ENCODE results near the gene CADM3. TPM values are rescaled to one million over a fixed set of nuclear protein-coding genes. Genes with fewer than 3 reads are reported as not detected.
A peak's percentile ranks its signal among the peaks of the same experiment; 100 is the strongest.

The CADM3 gene, protein sequence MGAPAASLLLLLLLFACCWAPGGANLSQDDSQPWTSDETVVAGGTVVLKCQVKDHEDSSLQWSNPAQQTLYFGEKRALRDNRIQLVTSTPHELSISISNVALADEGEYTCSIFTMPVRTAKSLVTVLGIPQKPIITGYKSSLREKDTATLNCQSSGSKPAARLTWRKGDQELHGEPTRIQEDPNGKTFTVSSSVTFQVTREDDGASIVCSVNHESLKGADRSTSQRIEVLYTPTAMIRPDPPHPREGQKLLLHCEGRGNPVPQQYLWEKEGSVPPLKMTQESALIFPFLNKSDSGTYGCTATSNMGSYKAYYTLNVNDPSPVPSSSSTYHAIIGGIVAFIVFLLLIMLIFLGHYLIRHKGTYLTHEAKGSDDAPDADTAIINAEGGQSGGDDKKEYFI
- total RNA-seq (ENCODE audit: low replicate concordance) = 6.0 TPM in 1 of 2 replicates, not detected in the other

DNA sequence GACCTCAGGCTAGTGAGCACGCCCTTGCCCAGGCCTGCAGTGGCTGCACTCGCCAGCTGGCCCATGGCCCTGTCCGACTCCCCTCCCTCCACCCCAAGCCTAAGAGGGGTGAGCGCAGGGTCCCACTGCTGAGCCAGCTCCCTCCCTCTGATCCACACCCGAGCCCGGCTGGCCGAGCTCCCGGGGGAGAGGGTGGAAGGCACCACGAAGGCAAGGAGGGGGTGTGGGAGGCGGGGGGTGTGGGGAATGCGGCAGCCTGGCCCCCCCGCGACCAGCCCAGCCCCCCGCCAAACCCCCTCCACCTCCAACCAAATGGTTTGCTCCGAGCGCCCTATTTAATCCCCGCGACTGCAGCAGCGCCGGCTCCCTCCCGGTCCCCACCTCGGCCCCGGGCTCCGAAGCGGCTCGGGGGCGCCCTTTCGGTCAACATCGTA is at the start of gene CADM3:
TSS of gene CADM3 (plus strand) at position 362 of the 434 bp plus-strand sequence. CDS start 151 bp downstream, outside the sequence.
- H3K4me3 ChIP-seq (ENCODE audit: low read depth, low read length) = no peak within 1 kb of the TSS
- DNase-seq (ENCODE audit: low read depth) = no peak
- TF ChIP-seq, protein P1, sequence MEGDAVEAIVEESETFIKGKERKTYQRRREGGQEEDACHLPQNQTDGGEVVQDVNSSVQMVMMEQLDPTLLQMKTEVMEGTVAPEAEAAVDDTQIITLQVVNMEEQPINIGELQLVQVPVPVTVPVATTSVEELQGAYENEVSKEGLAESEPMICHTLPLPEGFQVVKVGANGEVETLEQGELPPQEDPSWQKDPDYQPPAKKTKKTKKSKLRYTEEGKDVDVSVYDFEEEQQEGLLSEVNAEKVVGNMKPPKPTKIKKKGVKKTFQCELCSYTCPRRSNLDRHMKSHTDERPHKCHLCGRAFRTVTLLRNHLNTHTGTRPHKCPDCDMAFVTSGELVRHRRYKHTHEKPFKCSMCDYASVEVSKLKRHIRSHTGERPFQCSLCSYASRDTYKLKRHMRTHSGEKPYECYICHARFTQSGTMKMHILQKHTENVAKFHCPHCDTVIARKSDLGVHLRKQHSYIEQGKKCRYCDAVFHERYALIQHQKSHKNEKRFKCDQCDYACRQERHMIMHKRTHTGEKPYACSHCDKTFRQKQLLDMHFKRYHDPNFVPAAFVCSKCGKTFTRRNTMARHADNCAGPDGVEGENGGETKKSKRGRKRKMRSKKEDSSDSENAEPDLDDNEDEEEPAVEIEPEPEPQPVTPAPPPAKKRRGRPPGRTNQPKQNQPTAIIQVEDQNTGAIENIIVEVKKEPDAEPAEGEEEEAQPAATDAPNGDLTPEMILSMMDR (IDR thresholded peaks at IDR 0.05; ENCODE audit: insufficient read depth, low read length) = no peak

DNA sequence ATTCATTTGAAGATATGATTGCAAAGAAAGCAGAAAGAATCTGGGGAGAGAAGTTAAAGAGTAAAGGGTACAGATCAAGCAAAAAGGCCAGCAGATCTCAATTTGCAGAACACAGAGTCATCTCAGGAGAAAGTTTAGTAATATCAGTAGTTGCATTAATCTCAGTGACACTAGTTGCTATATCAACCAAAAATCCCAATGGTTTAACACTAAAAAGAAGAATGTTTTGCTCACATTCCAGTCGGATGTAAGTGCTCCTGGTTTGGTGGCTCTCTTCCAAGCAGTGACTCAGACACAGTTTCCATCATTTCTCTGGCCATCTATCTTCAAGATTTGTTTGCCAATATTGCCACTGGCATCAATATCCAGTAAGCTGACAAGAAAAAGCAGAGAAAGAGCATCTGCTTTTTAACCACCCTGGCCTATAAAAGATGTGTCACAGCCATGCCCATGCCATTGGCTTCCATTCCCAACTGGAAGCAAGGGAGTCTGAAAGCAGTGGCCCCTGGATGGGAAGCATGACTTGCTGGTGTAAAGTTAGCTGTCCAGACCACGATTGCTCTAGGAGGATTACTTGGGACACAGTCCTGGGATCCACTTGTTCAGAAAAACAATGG is 49.3 kb upstream of the CADM3 start:
- H3K4me3 ChIP-seq (ENCODE audit: low read depth, low read length) = no peak overlapping the region
- DNase-seq (ENCODE audit: low read depth) = peak; percentile 69
- TF ChIP-seq, protein P1 (IDR thresholded peaks at IDR 0.05; ENCODE audit: insufficient read depth, low read length) = no peak

DNA sequence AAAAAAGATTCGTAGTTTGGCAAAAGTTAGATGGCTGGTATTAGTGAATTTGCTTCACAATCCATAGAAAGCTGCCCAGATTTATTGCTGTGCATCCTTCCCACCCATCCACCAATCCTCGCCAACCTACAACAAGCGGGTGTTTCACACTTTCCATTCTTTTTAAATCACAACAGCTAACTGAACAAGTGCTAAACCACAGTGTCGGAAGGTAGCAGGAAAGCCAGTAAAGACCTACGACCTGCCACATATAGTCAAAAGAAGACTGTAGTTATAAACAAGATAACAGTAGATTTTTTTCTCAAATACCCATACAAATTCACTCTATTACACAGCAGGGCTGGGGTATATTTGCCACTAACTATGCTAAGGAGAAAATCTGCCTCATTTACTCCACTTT is 47.8 kb upstream of the CADM3 start:
- TF ChIP-seq, protein P1 (IDR thresholded peaks at IDR 0.05; ENCODE audit: insufficient read depth, low read length) = no peak
- no peak for DNase-seq (ENCODE audit: low read depth)
- H3K4me3 ChIP-seq (ENCODE audit: low read depth, low read length) = no peak overlapping the region

DNA sequence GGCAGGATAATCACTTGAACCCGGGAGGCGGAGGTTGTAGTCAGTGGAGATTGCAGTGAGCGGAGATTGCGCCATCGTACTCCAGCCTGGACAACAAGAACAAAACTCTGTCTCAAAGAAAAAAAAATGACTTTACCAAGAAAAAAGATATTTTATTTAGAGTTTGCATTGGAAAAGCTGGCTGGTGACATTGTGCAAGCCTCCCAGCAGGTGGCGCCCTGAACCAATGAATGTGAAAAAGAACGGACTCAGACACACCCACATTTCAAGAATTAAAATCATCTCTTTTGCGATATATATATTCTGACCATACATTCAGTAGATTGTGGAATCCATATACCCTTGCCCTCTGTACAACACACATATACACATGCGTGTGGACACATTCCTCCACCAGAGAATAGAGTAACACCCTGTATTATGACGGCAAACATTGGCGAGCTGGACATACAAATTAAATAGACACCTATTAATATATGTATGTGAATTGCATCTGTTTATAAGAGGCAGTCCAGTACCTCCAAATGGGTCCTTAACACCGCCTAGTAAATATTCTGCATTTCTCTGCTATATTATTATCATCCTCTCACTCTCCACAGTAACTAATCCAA is 39.0 kb upstream of the CADM3 start:
- TF ChIP-seq, protein P1 (IDR thresholded peaks at IDR 0.05; ENCODE audit: insufficient read depth, low read length) = peak; percentile 87
- DNase-seq (ENCODE audit: low read depth) = peak; percentile 72

DNA sequence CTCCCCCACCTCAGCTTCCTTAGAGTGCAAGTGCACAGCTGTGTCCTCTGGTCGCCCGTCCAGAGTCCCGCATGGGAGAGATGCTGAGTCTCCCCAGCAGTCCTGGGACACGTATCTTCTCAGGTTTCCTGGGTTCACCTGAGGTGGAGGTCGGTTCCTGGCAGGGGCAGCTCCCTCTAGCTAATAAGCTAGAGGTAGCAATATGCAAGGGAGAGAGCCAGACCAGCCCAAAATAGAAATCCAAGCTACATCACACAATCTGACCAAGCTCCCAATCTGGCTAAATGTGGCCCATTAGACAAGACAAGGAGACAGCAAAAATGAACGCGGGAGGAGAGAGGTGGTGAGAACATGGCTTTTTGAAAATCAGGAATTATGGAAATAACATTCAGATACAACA is 30.9 kb upstream of the CADM3 start:
- no peak overlapping the region for H3K4me3 ChIP-seq (ENCODE audit: low read depth, low read length)
- TF ChIP-seq, protein P1 (IDR thresholded peaks at IDR 0.05; ENCODE audit: insufficient read depth, low read length) = no peak
- no peak for DNase-seq (ENCODE audit: low read depth)

More for the DNA sequence above, 39.0 kb upstream of the CADM3 start:
- no peak overlapping the region for H3K4me3 ChIP-seq (ENCODE audit: low read depth, low read length)

DNA sequence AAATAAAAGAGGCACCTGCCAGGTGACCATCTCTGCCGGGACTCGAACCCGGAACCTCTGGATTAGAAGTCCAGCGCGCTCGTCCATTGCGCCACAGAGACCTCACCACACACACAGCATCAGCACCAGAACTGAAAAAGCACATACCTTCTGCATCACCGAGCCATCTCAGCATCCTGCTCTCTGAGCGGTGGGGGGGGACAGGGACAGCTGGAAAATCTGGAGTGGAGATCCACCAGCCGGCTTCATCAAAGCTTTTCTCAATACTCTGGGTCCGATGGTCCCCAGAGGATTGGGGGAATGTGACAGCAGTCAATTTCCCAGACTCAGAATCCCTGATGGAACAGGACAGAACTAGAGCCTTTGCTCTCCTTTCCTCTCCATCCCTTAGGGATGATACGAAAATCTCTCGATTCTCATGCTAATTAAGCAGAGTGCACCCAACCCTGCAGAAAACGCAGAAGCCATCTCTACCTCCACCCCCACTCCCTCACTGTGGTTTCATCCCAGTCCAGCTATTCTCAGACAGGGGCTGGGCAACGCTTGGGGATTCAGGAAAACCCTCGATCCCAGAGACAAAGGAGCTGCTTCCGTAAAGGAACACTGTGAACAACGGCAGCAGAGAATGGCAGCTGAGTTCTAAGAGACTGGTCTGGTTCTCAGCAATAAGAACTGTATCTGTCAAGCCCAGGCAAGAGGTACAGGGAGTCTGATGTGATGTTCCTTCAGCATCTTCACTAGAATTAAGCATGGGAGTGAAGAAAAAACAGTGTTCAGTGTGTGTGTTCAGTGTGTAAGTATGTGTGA is 29.6 kb upstream of the CADM3 start:
- peak overlapping the region; percentile 45 for H3K4me3 ChIP-seq (ENCODE audit: low read depth, low read length)
- TF ChIP-seq, protein P1 (IDR thresholded peaks at IDR 0.05; ENCODE audit: insufficient read depth, low read length) = no peak
- DNase-seq (ENCODE audit: low read depth) = peak; percentile 66
